Trophoblast cell (in vitro differentiated cells and primary cell): ENCODE measurements around the gene CARHSP1.

Experiments
- DNase-seq, 2 donors: peaks; one replicate each; pipeline ENCODE4 v3.0.0-alpha.2; 2016
- H2AFZ ChIP-seq: 2 replicates; pipeline ENCODE4 v1.6.1; 2013; ENCODE audit warnings: low read length, moderate library complexity, mild to moderate bottlenecking; ENCODE audit not compliant: insufficient read depth, poor library complexity
- H2AK5ac ChIP-seq: 2 replicates; pipeline ENCODE4 v1.6.1; 2013; ENCODE audit warnings: mild to moderate bottlenecking, low read length
- H2BK120ac ChIP-seq: 2 replicates; pipeline ENCODE4 v1.6.1; 2013; ENCODE audit warnings: low read length, mild to moderate bottlenecking, moderate library complexity; ENCODE audit not compliant: insufficient read depth, poor library complexity
- H2BK12ac ChIP-seq: 2 replicates; pipeline ENCODE4 v1.6.1; 2013; ENCODE audit warnings: mild to moderate bottlenecking, low read length, moderate library complexity
- H2BK5ac ChIP-seq: 2 replicates; pipeline ENCODE4 v1.6.1; 2013; ENCODE audit warnings: low read length, low read depth, moderate library complexity, mild to moderate bottlenecking; ENCODE audit not compliant: poor library complexity
- H3K14ac ChIP-seq: 2 replicates; pipeline ENCODE4 v1.6.1; 2013; ENCODE audit warnings: mild to moderate bottlenecking, low read length
- H3K18ac ChIP-seq: 2 replicates; pipeline ENCODE4 v1.6.1; 2013; ENCODE audit warnings: mild to moderate bottlenecking, low read length
- H3K23ac ChIP-seq: 2 replicates; pipeline ENCODE4 v1.6.1; 2013; ENCODE audit warnings: low read length
- H3K27ac ChIP-seq: 2 replicates; pipeline ENCODE4 v1.5.1; 2013; ENCODE audit warnings: low read depth, mild to moderate bottlenecking, inconsistent platforms, low read length, moderate library complexity
- H3K27me3 ChIP-seq: 2 replicates; pipeline ENCODE4 v1.6.1; 2013; ENCODE audit warnings: inconsistent platforms, mild to moderate bottlenecking, low read length, moderate library complexity; ENCODE audit not compliant: insufficient read depth
- H3K36me3 ChIP-seq, 2 experiments: 1 replicate in 1 of 2; 2 replicates in 1 of 2; pipeline ENCODE4 v1.6.1; 2013; ENCODE audit warnings: low read length in 2 of 2, mild to moderate bottlenecking in 2 of 2, moderate library complexity in 1 of 2; ENCODE audit not compliant: insufficient read depth in 2 of 2, control insufficient read depth in 1 of 2
- H3K4ac ChIP-seq: 2 replicates; pipeline ENCODE4 v1.6.1; 2013; ENCODE audit warnings: low read depth, mild to moderate bottlenecking, low read length, moderate library complexity
- H3K4me1 ChIP-seq, 2 experiments: 1 replicate in 1 of 2; 2 replicates in 1 of 2; pipeline ENCODE4 v1.6.1; 2013; ENCODE audit warnings: low read length in 2 of 2, mild to moderate bottlenecking in 2 of 2, moderate library complexity in 1 of 2; ENCODE audit not compliant: insufficient read depth in 2 of 2, control insufficient read depth in 1 of 2
- H3K4me2 ChIP-seq: 2 replicates; pipeline ENCODE4 v1.6.1; 2013; ENCODE audit warnings: inconsistent platforms, mild to moderate bottlenecking, low read length, moderate library complexity
- H3K4me3 ChIP-seq: 2 replicates; pipeline ENCODE4 v1.5.1; 2013; ENCODE audit warnings: mild to moderate bottlenecking, low read depth, low read length, inconsistent platforms
- H3K79me1 ChIP-seq: one replicate; pipeline ENCODE4 v1.6.1; 2013; ENCODE audit warnings: low read length
- H3K79me2 ChIP-seq: 2 replicates; pipeline ENCODE4 v1.6.1; 2013; ENCODE audit warnings: low read length, mild to moderate bottlenecking; ENCODE audit not compliant: control insufficient read depth, insufficient read depth, poor library complexity
- H3K9ac ChIP-seq: 2 replicates; pipeline ENCODE4 v1.6.1; 2013; ENCODE audit warnings: mild to moderate bottlenecking, low read length
- H3K9me3 ChIP-seq: 2 replicates; pipeline ENCODE4 v1.6.1; 2013; ENCODE audit warnings: low read depth, mild to moderate bottlenecking, control low read depth, inconsistent platforms, low read length; ENCODE audit not compliant: insufficient read depth
- H4K12ac ChIP-seq: 2 replicates; pipeline ENCODE4 v1.6.1; 2013; ENCODE audit warnings: low read depth, mild to moderate bottlenecking, low read length, moderate library complexity
- H4K8ac ChIP-seq: 2 replicates; pipeline ENCODE4 v1.6.1; 2013; ENCODE audit warnings: low read depth, mild to moderate bottlenecking, low read length, moderate library complexity
- H4K91ac ChIP-seq: one replicate; pipeline ENCODE4 v1.6.1; 2013; ENCODE audit warnings: low read depth, mild to moderate bottlenecking, low read length, moderate library complexity
- WGBS: extraction: QIAGEN DNeasy Blood & Tissue Kit; methylation state at CpG from one replicate; pipeline ENCODE4 v1.1.7; 2013; ENCODE audit warnings: missing lambda C conversion rate; ENCODE audit not compliant: insufficient read length, insufficient coverage; ENCODE audit errors: extremely low coverage; 5-methylcytosine and 5-hydroxymethylcytosine counted together

Gene CARHSP1

GRCh38 chr16:8861563-8862308, 7.1 kb downstream of the CARHSP1 start:
- no peak overlapping the region for H3K18ac ChIP-seq
- no peak overlapping the region for H2BK12ac ChIP-seq
- H4K8ac ChIP-seq = no peak overlapping the region
- no peak overlapping the region for H3K4me3 ChIP-seq
- H3K4ac ChIP-seq = peak overlapping the region; percentile 83
- H3K27me3 ChIP-seq = no peaks in the 10 kb centered on the region
- H2AFZ ChIP-seq = no peak overlapping the region
- H2BK5ac ChIP-seq = no peak overlapping the region
- H3K27ac ChIP-seq = peak overlapping the region; percentile 6
- H3K23ac ChIP-seq = no peak overlapping the region
- no peak overlapping the region for H3K14ac ChIP-seq
- H3K9me3 ChIP-seq = no peaks in the 10 kb centered on the region
- H3K79me1 ChIP-seq = peaks cover 7% of the 10 kb centered on the region
- H2AK5ac ChIP-seq = no peak overlapping the region
- peaks cover 38 to 46% of the 10 kb centered on the region in 2 experiments for H3K4me1 ChIP-seq
- no CpG with 5 or more reads among the region's 14 CpGs for whole genome bisulfite sequencing
- H4K91ac ChIP-seq = no peak overlapping the region
- no peak overlapping the region for H4K12ac ChIP-seq
- H3K79me2 ChIP-seq = peaks cover 32% of the 10 kb centered on the region
- H3K9ac ChIP-seq = no peak overlapping the region
- DNase-seq = no peak
- H2BK120ac ChIP-seq = no peak overlapping the region
- no peak overlapping the region for H3K4me2 ChIP-seq
- H3K36me3 ChIP-seq = peaks cover 35 to 36% of the 10 kb centered on the region in 2 experiments

GRCh38 chr16:8859913-8860881, 8.6 kb downstream of the CARHSP1 start:
- H4K91ac ChIP-seq = no peak overlapping the region
- no peak overlapping the region for H3K27ac ChIP-seq
- peaks cover 23% of the 10 kb centered on the region for H3K79me2 ChIP-seq
- H3K18ac ChIP-seq = peak overlapping the region; percentile 17
- H3K79me1 ChIP-seq = peaks cover 6% of the 10 kb centered on the region
- H4K12ac ChIP-seq = no peak overlapping the region
- H3K4me1 ChIP-seq = peaks cover 33 to 38% of the 10 kb centered on the region in 2 experiments
- H3K4me3 ChIP-seq = no peak overlapping the region
- H2AFZ ChIP-seq = no peak overlapping the region
- no peak overlapping the region for H2AK5ac ChIP-seq
- H2BK5ac ChIP-seq = no peak overlapping the region
- peaks cover 46 to 47% of the 10 kb centered on the region in 2 experiments for H3K36me3 ChIP-seq
- no peak overlapping the region for H3K14ac ChIP-seq
- H4K8ac ChIP-seq = no peak overlapping the region
- no peak overlapping the region for H3K4me2 ChIP-seq
- no peak for DNase-seq
- no peak overlapping the region for H2BK120ac ChIP-seq
- peak overlapping the region; percentile 71 for H3K4ac ChIP-seq
- no peaks in the 10 kb centered on the region for H3K27me3 ChIP-seq
- no CpG with 5 or more reads among the region's 25 CpGs for WGBS
- no peak overlapping the region for H3K23ac ChIP-seq
- no peaks in the 10 kb centered on the region for H3K9me3 ChIP-seq
- no peak overlapping the region for H3K9ac ChIP-seq
- no peak overlapping the region for H2BK12ac ChIP-seq

GRCh38 chr16:8858994-8859912, 9.6 kb downstream of the CARHSP1 start:
- no peak overlapping the region for H2AK5ac ChIP-seq
- no peak overlapping the region for H2BK12ac ChIP-seq
- no peak overlapping the region for H2AFZ ChIP-seq
- no peak overlapping the region for H2BK5ac ChIP-seq
- no peak overlapping the region for H4K8ac ChIP-seq
- peaks cover 24 to 29% of the 10 kb centered on the region in 2 experiments for H3K4me1 ChIP-seq
- H3K4me2 ChIP-seq = no peak overlapping the region
- peak overlapping the region; percentile 30 for H3K4ac ChIP-seq
- DNase-seq = no peak
- no peak overlapping the region for H3K27ac ChIP-seq
- H3K79me2 ChIP-seq = peaks cover 16% of the 10 kb centered on the region
- H3K4me3 ChIP-seq = no peak overlapping the region
- peaks cover 4% of the 10 kb centered on the region for H3K79me1 ChIP-seq
- H3K14ac ChIP-seq = no peak overlapping the region
- H4K91ac ChIP-seq = no peak overlapping the region
- no CpG with 5 or more reads among the region's 31 CpGs for WGBS
- H3K36me3 ChIP-seq = peaks cover 52 to 57% of the 10 kb centered on the region in 2 experiments
- H2BK120ac ChIP-seq = no peak overlapping the region
- H3K9ac ChIP-seq = no peak overlapping the region
- no peaks in the 10 kb centered on the region for H3K9me3 ChIP-seq
- H3K27me3 ChIP-seq = no peaks in the 10 kb centered on the region
- H3K18ac ChIP-seq = no peak overlapping the region
- no peak overlapping the region for H3K23ac ChIP-seq
- H4K12ac ChIP-seq = peak overlapping the region; percentile 34

GRCh38 chr16:8855972-8856371, 12.8 kb downstream of the CARHSP1 start:
- H4K8ac ChIP-seq = no peak overlapping the region
- no peaks in the 10 kb centered on the region for H3K79me2 ChIP-seq
- H2AFZ ChIP-seq = no peak overlapping the region
- peaks cover 4 to 5% of the 10 kb centered on the region in 2 experiments for H3K4me1 ChIP-seq
- H2BK12ac ChIP-seq = no peak overlapping the region
- peaks cover 66 to 74% of the 10 kb centered on the region in 2 experiments for H3K36me3 ChIP-seq
- H4K12ac ChIP-seq = no peak overlapping the region
- no peaks in the 10 kb centered on the region for H3K9me3 ChIP-seq
- WGBS = no CpG with 5 or more reads among the region's 5 CpGs
- no peak overlapping the region for H3K14ac ChIP-seq
- no peaks in the 10 kb centered on the region for H3K79me1 ChIP-seq
- no peaks in the 10 kb centered on the region for H3K27me3 ChIP-seq
- H4K91ac ChIP-seq = no peak overlapping the region
- no peak overlapping the region for H2BK5ac ChIP-seq
- no peak overlapping the region for H3K23ac ChIP-seq
- H3K4ac ChIP-seq = no peak overlapping the region
- no peak overlapping the region for H2AK5ac ChIP-seq
- no peak overlapping the region for H3K27ac ChIP-seq
- no peak overlapping the region for H2BK120ac ChIP-seq
- H3K4me3 ChIP-seq = no peak overlapping the region
- DNase-seq = no peak
- no peak overlapping the region for H3K9ac ChIP-seq
- no peak overlapping the region for H3K4me2 ChIP-seq
- no peak overlapping the region for H3K18ac ChIP-seq
